Neural crest cell (in vitro differentiated cells): Measurements from ENCODE around the gene ABTB2. TPM values are rescaled to one million over a fixed set of nuclear protein-coding genes. Genes with fewer than 3 reads are reported as not detected.

ENCODE experiments used
- DNase-seq: peaks from one replicate; pipeline ENCODE4 v3.0.0; 2021; ENCODE audit warnings: low read depth, mixed read lengths, low spot score
- H3K27ac Mint-ChIP-seq: one replicate; pipeline ENCODE4 v1.8.0; 2021; ENCODE audit warnings: mild to moderate bottlenecking, mixed read lengths; ENCODE audit not compliant: unreplicated experiment
- H3K27me3 Mint-ChIP-seq: 2 replicates; pipeline ENCODE4 v1.8.0; 2021; ENCODE audit warnings: low read depth, mild to moderate bottlenecking, mixed read lengths
- H3K36me3 Mint-ChIP-seq: 2 replicates; pipeline ENCODE4 v1.8.0; 2021; ENCODE audit warnings: low read depth, mild to moderate bottlenecking, mixed read lengths
- H3K4me1 Mint-ChIP-seq: 2 replicates; pipeline ENCODE4 v1.8.0; 2021; ENCODE audit warnings: mixed read lengths
- H3K4me3 Mint-ChIP-seq: one replicate; pipeline ENCODE4 v1.8.0; 2021; ENCODE audit warnings: mild to moderate bottlenecking, mixed read lengths
- H3K9me3 Mint-ChIP-seq: 2 replicates; pipeline ENCODE4 v1.8.0; 2021; ENCODE audit warnings: mixed read lengths
- CTCF ChIP-seq: fragments of 200-600 bp; sonication (generic); conservative IDR thresholded peaks from 2 replicates; pipeline ENCODE4 v1.5.0; 2021; ENCODE audit warnings: antibody characterized with exemption, mild to moderate bottlenecking
- total RNA-seq: library from RNA; stranded (reverse); gene quantifications from 2 replicates; pipeline ENCODE4 v1.2.1, GENCODE V29; 2021

ABTB2 gene
- total RNA-seq, 1 donor from 2014 or later = 3.0 TPM

DNA sequence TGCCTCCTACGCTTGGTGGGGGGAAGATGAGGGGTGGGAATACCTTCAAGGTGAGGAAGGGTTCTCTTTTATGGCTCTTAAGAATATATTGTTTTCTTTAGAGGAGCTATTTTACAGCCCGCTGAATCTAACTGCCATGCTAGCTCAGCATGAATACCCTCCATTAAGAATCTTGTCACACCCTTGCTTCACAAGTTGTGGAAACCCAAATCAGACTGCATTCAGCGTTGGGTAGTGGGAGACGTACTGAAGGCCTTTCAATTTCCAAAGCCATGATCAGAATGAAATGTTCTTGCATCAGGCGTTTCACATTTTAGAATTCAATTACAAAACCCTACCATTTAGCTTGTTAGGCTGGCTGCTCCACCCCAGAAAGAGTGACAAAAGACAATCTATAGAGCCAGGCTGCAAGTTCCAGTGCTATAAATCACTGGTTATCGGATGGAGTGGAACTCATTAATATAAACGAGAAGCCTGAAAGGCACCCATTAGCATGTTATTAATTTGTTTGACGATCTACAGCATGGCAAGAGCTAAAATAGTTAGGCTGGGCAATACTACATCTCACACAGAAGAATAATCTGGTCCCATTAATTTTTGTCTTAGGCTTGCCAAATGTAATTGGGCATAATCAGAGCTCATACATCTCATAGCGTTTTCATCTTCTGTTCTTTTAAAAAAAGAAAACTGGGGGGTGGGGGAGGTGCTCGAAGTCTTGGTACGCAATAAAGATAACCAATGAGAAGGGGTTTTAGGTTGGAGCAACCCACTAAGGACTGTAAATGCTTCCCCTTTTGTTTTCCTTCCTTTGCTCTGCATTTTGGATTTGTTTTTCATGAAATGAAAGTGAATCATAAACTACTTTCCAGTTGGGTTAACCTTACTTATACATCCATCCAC is 57.5 kb downstream of the ABTB2 start:
- H3K27me3 Mint-ChIP-seq = no peaks in the 10 kb centered on the region
- TF ChIP-seq CTCF = no peak
- no peak for DNase-seq
- H3K9me3 Mint-ChIP-seq = no peaks in the 10 kb centered on the region
- peaks cover 28% of the 10 kb centered on the region for H3K4me1 Mint-ChIP-seq
- H3K36me3 Mint-ChIP-seq = no peaks in the 10 kb centered on the region
- H3K27ac Mint-ChIP-seq = peak overlapping the region; percentile 32
- H3K4me3 Mint-ChIP-seq = no peak overlapping the region

DNA sequence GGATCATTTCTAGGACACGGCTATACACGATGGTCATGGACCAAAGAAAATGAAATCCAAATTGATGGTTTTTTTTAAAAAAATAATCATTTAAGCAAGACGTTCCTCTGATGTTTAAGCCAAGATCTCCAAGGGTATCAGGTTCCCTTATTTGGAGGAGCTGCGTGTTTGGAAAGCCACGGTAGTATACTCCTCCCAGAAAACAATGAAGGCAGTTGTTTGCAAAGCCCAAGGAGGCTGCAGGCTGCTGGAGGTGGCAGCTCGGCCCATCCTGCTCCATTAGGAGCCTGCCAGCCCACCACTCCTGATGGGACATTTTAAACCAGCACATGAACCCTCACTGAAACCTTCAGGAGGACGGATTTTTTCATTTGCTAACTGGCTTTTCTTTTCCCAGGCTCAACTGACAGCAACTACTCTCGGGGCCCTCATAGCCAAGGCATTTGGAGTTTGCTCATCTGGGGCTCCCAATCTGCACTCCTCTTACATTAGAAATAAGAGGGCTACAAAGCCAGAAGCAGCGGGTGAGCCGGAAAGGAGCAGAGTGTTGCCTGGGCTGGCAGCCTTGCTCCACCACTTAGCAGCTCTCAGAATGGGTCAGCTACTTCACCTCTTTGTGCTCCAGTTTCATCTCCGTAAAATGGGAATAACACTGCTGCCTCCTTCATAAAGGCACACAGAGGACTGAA is 58.4 kb downstream of the ABTB2 start:
- Mint-ChIP-seq H3K4me3 (no peak overlapping the region), H3K27me3 (no peaks in the 10 kb centered on the region), H3K27ac (no peak overlapping the region), H3K36me3 (no peaks in the 10 kb centered on the region), H3K4me1 (peaks cover 31% of the 10 kb centered on the region), H3K9me3 (no peaks in the 10 kb centered on the region)
- TF ChIP-seq CTCF = no peak
- no peak for DNase-seq

- H3K27ac Mint-ChIP-seq = no peak overlapping the region
- no peaks in the 10 kb centered on the region for H3K27me3 Mint-ChIP-seq
- H3K4me3 Mint-ChIP-seq = no peak overlapping the region
- peaks cover 36% of the 10 kb centered on the region for H3K4me1 Mint-ChIP-seq
- no peak for TF ChIP-seq CTCF
- no peaks in the 10 kb centered on the region for H3K36me3 Mint-ChIP-seq
- no peaks in the 10 kb centered on the region for H3K9me3 Mint-ChIP-seq
- no peak for DNase-seq
Observed at GRCh38 chr11:34298871-34299270, 58.9 kb downstream of the ABTB2 start.

DNA sequence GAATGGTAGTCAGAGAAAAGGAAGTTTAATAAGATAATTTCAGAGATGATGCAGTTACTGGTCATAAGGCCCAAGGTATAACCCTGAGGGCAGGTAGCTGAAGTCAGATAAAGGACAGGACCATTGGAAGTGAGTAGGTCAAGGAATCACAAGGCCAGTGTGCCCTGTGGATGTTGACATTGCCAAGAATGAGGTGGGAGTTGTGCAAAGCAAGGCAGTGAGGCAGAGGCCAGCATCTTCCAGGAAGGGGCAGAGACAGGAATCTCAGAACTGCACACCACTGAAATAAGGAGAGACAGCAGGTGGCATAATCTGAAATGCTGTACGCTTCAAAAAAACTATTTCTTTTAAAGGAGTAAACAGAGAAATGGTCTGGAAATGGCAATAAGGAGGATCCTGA is 61.4 kb downstream of the ABTB2 start:
- TF ChIP-seq CTCF = no peak
- no peak overlapping the region for H3K4me3 Mint-ChIP-seq
- DNase-seq = no peak
- H3K4me1 Mint-ChIP-seq = peaks cover 38% of the 10 kb centered on the region
- H3K27ac Mint-ChIP-seq = no peak overlapping the region
- H3K36me3 Mint-ChIP-seq = no peaks in the 10 kb centered on the region
- H3K9me3 Mint-ChIP-seq = no peaks in the 10 kb centered on the region
- no peaks in the 10 kb centered on the region for H3K27me3 Mint-ChIP-seq

- no peak overlapping the region for H3K4me3 Mint-ChIP-seq
- DNase-seq = no peak
- no peaks in the 10 kb centered on the region for H3K36me3 Mint-ChIP-seq
- no peaks in the 10 kb centered on the region for H3K9me3 Mint-ChIP-seq
- no peak overlapping the region for H3K27ac Mint-ChIP-seq
- no peak for TF ChIP-seq CTCF
- H3K4me1 Mint-ChIP-seq = peaks cover 14% of the 10 kb centered on the region
- no peaks in the 10 kb centered on the region for H3K27me3 Mint-ChIP-seq
Observed at GRCh38 chr11:34292546-34292945, 65.3 kb downstream of the ABTB2 start.
